Activated CD4-positive, CD25-positive, alpha-beta regulatory T cell treated with anti-CD3 and anti-CD28 coated beads, Interleukin-2, amount 50 U/mL, for 72 hours (primary cell): ENCODE data around the gene GSDME.
"Not testable (repeated sequence)": the region's sequence is repeated elsewhere in the genome, so short reads cannot be mapped to it uniquely, and the experiment has no call there.

ENCODE experiments used
- DNase-seq: peaks from one replicate; pipeline ENCODE4 v3.0.0; 2021

Gene GSDME

GRCh38 chr7:24757353-24758275, at the start of gene GSDME:
Gene GSDME, minus strand, starts transcription at chr7:24757464. Its CDS starts 7,690 bp downstream, at chr7:24749774.
- no peak for DNase-seq

DNA sequence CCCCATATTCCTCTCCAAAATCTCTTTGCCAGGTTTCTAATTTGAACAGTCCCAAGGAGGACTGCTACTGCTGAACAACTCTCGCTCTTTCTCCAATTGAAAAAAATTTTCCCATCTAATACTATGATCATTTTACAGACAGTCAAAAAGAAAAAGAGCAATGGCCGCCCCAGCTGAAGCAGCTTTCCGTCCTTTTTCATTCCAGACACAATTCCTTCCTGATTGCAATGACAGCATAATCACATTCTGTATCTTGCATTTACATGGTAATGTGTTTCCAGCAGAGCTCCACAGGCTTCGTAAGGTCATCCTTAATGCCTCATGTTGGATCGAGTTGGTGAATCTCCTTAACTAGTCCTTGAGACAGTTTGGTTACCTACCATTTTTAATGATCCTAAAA, 45.0 kb upstream of the GSDME start:
- DNase-seq: no peak

- no peak for DNase-seq
These were observed 44.6 kb upstream of the GSDME start for GRCh38 chr7:24801883-24802282.

DNA sequence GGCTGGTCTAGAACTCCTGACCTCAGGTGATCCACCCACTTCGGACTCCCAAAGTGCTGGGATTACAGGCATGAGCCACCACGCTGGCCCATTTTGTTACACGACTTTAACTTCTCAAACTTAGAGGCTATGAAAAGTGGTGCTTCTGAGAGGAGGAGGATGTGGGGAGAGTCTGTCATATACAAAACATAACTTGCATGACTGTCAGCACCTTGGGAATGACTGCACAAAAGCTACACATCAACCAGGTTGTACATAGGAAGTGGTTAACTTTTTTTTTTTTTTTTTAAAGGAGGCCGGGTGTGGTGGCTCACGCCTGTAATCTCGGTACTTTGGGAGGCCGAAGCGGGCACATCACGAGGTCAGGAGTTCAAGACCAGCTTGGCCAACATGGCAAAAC, 43.4 kb upstream of the GSDME start:
- DNase-seq: no peak

DNA sequence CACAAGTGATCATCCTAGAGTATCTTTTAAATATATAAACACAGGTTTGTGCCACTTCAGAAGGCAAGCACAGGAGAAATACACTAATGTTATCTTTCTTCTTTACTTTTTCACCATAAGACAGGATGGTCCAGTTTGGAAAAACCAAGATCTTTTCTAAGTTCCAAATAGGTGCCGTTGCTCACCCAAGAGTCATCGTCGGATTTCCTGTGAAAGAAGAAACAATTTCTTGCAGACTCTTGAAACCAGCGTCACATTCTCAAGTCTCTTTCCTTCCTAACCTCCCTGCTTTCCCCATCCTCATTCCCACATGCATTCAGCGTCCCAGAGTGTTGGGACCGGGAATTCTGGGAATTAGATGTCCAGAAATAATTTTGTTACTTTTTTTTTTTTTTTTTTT, 42.8 kb upstream of the GSDME start:
- no peak for DNase-seq

- DNase-seq: no peak
These were observed 42.2 kb upstream of the GSDME start for GRCh38 chr7:24799506-24799905.

- DNase-seq: no peak
These were observed 41.0 kb upstream of the GSDME start for GRCh38 chr7:24798261-24798660.

DNA sequence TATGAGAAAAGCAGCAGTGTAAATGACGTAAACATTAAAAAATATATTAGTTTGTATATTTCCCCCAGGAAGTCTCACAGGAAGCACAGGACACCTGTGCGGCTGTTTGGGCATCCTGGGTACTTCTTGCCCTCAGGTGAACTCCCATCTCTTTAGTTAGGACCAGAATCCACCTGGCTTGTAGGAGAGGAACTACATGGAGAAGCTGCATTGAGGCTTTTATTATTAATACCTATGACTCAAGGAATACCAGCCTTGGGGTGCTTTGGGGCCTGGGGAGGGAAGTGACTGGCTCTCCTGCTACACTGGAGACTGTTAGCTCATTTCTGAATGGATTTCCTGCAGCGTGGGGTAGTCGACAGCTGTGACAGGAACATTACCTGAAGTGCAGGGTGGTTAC, 40.0 kb upstream of the GSDME start:
- no peak for DNase-seq

- DNase-seq: no peak
These were observed 38.1 kb upstream of the GSDME start for GRCh38 chr7:24795407-24795767.

- not testable (repeated sequence) for DNase-seq
These were observed 37.6 kb upstream of the GSDME start for GRCh38 chr7:24794751-24795406.

DNA sequence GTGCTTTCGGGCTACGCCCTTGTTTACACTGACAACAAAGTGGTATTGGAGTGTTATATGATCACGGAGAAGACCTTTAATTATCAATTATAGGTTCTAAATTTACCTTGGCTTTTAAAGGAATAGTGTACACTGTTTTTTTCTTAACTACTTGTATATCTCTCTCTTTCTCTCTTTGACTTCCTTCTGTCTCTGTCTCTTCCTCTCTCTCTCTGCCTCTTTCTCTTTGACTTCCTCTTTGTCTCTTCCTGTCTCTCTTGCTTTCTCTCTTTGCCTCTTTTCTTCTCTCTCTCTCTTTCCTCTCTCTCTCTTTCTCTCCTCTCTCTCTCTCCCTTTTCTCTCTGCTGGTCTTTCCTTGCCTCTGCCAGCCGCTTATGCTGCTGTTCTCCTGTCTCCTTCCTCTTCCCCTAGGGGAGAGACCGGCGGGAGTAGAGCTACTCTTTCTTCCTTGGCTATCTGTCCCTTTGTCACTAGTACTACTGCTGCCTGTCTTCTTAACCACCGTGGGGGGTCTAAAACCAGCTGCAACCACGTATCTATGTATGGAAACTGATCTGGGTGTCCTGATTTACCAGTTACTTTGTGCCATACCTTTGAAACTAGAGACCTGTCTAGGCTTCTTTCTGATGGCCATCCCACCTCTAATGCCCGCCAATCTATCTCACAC, 36.9 kb upstream of the GSDME start:
- DNase-seq: no peak

DNA sequence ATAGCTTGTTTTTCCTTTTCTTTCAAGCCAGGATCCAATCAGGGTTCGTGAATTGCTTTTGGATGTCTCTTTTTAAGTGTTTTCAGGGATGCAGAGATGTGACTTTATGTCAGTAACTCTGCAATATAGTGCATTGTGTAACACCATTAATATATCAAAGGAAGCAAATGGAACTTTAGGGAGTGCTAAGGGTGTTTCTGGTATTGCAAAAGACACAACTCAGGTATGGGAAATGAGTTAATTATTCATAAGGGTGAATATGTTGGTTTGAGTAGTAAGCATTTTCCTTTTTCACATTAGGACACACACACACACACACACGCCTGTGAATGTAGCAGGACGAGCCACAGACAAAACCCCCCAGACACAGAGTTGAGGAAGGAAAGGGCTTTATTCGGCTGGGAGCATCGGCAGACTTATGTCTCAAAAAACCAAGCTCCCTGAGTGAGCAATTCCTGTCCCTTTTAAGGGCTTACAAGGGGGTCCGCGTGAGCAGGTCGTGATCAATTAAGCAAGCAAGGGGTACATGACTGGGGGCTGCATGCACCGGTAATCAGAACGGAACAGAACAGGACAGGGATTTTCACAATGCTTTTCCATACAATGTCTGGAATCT, 31.8 kb upstream of the GSDME start:
- DNase-seq: no peak

GRCh38 chr7:24788075-24788474, 30.8 kb upstream of the GSDME start:
- no peak for DNase-seq

DNA sequence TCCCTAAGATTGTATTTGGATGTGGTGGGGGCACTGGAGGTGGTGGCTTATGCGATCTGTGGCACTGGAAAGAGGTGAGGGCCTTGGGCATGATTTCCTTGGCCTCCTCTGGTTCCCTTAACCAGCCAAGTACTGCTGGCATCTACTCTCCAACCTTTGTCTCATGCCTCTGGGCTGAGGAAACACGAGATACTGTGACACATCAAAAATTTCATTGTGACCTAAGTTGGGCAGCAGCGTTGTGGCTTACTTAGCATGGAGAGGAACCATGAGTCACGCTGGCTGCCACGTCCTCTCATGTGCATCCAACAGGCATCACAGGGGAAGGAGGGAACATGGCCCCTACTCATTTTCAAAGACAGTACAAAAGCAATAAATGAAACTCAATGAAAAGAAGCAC, 29.7 kb upstream of the GSDME start:
- DNase-seq: no peak

DNA sequence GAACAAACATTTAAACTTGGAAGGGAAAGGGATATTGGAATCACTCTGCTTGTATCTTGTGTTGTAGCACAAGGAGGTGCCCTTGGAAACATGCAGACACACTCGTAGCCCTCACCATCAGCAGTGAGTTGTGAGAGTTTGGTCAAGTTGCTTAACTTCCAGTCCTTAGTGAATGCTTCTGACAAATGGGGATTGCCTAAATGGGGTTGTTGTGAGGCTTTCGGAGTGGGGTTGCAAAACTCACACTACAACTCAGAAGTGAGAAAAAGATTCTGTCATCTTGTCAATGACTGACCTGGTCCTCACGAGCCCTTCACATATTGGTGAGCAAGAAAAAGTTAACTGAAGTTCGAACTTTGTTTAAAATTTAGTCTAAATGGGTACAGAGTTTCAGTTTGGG, 29.0 kb upstream of the GSDME start:
- DNase-seq: no peak

DNA sequence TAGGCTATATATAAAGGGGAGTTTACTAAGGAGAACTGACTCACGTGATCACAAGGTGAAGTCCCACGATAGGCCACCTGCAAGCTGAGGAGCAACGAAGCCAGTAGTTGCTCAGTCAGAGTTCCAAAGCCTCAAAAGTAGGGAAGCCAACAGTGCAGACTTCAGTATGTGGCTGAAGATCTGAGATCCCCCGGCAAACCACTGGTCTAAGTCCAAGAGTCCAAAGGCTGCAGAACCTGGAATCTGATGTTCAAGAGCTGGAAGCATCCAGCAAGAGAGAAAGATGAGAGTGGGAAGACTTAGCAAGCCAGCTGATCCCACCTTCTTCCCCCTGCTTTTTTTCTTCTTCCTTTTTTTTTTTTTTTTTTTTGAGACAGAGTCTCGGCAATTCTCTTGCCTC, 27.0 kb upstream of the GSDME start:
- no peak for DNase-seq

- no peak for DNase-seq
These were observed 26.4 kb upstream of the GSDME start for GRCh38 chr7:24783698-24784097.

DNA sequence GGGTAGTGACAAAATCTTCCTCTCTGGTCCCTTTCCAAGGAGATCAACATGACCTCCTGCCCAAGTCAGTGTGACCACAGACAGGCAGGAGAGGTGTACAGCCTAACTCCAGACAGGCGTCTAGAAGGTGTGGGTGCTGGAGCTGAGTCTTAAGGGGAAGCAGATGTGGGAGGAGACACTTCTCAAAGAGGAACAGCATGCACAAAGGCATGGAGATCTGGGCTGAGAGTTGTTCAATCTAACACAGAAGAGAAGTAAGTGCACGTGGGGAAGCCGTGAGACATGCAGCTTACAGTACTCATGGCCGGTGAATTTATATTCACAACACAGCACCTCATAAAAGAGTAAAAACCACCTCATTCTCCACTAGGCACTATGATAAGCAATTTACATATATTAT, 23.8 kb upstream of the GSDME start:
- DNase-seq: no peak

DNA sequence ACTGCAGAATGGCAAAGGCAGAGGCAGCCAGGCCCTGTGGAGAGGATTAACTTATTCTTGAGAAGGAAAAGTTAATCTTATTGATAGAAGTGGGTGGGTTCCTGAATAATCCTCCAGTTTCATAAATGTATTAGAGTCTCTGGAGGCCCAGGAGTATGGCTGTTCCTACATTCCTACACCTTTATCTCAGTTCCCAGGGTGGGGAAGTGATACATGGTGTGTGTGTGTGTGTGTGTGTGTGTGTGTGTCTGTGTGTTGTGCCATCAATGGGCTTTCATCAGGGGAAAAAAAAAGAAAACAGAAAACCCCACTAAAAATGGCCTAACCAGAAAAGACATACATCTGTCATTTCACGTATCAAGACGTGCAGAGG, 22.0 kb upstream of the GSDME start:
- DNase-seq: no peak

- no peak for DNase-seq
These were observed 21.4 kb upstream of the GSDME start for GRCh38 chr7:24778543-24779282.

- DNase-seq: no peak
These were observed 20.5 kb upstream of the GSDME start for GRCh38 chr7:24777806-24778205.

DNA sequence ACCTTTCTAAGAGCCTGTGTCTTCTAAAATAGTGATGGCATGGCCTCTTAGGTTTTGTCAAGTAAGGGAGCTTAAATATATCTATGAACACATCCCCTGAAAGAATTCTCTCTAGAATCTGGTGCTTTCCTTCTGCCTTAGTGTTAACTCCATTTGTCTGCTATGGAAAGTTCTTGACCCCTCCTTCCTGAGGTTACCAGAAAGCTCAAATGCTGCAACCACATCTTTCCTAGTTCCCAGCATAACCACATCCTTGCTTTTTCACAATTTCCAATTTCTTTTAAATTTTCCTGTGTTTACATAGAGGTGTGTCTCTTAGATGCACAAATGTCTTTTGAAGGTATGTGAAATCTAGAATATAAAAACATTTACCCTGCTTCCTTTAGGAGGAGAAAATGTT, 16.4 kb upstream of the GSDME start:
- DNase-seq: no peak

- no peak for DNase-seq
These were observed 12.6 kb upstream of the GSDME start for GRCh38 chr7:24769851-24770250.
